GM19099 (cell line): ENCODE data around the gene ZNF516.

Source experiments
- POLR2A ChIP-seq: IDR thresholded peaks from 3 replicates; pipeline ENCODE4 v1.6.1; 2011; ENCODE audit warnings: low read depth; ENCODE audit not compliant: insufficient read length; ENCODE audit errors: extremely low read depth

ZNF516 gene

DNA sequence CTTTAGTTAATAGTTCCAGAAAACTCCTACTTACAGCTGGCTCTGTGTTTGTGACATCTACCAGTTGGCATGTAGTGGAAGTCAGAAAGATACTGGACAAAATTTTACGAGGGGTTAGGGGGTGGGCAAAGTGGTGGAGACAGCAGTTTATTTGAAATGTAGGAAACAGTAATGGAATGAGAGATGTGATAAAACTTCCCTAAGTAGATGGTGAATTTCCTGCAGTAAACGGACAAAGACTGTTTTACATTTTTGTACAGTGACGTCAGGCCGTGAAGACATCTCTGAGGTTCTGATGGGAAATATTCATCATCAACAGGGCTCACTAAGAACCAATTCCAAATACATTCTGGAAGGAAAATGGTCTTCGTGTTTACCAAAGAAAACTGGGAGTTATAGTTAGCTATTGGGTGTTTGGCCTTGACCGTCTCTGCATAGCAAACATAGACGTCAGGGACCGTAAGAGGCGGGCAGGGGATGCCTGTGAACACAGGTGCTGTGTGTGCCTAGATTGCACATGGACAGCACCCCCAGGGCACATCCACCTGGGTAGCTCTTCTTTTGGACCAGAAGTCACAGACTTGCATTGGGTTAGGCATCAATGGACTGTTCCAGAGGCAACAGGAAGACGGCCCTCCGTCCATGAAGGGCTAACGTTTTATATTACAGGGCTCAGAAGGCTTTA, 131.5 kb downstream of the ZNF516 start:
- TF ChIP-seq POLR2A, result no peak

DNA sequence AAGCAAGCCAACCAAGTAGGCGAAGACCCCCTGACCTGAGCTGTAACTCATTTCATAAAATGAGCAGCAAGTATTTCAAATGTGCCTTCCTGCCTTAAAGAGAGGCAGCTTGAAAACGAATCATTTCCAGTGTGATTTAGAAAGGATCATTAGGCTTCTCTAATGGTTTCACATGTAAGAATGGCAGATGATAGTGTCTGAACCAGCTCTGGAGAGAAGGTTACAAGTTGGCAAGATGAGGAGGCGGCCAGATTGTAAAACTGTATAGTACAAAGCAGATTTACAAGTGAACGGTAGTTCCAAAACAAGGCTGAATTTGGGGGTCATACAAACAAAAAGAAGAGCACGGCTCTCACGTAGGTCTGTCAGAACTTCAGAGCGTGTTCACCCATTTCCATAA, 132.4 kb downstream of the ZNF516 start:
- no peak for TF ChIP-seq POLR2A

DNA sequence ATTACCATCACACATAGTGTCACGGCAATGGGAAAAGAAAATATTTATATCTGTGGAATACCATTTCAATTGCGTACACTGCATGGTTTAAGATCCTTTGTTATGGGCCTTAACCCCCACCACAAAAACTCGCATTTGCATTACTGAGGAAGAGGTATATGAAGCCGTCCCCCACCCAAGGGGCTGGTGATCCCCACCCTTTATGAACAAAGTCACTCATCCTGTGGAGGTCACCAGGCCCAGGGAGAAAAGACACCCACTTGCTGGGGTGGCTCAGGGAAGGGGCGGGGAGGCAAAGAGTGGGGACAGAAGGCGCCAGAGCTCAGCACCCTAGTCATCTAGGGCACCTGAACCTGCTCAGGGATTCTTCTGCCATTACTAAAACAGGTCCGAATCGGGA, 133.8 kb downstream of the ZNF516 start:
- no peak for TF ChIP-seq POLR2A

DNA sequence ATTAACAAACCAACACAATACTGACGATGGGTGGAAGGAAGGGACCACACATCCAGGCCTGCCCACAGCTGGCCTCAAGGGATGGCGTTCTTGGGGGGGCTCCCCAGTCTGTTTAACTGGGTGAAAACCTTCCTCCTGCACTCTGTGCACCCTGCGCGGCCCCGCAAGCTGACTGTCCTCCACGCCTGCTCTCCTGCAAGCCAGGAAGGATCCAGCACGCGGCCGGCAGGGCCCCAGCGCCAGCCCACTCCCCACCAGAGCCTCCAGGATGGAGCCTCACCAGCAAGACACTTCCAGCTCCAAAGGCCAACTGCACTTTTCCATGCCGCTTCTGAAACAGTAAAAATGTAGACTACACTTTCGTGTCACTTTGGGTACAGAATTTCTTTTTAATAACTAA, 135.1 kb downstream of the ZNF516 start:
- TF ChIP-seq POLR2A, result no peak

DNA sequence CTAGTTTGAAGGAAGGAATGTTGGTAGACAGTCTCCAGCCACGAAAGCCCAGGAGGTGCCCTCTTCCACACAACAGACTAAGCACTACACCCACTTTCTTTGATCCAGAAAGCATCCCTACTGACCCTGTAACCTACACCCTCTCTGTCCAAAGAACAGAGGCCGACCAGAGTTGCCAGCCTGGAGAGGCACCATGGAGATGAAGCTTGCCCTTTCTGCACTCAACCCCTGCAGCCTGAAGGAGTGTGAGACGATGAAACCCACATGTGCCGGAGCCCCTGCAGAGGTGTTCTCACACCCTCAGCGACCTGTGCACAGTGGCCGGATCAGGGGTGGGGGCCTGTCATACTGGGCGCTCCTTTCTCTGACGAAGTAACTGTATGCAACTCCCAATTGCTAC, 136.3 kb downstream of the ZNF516 start:
- TF ChIP-seq POLR2A, result no peak

DNA sequence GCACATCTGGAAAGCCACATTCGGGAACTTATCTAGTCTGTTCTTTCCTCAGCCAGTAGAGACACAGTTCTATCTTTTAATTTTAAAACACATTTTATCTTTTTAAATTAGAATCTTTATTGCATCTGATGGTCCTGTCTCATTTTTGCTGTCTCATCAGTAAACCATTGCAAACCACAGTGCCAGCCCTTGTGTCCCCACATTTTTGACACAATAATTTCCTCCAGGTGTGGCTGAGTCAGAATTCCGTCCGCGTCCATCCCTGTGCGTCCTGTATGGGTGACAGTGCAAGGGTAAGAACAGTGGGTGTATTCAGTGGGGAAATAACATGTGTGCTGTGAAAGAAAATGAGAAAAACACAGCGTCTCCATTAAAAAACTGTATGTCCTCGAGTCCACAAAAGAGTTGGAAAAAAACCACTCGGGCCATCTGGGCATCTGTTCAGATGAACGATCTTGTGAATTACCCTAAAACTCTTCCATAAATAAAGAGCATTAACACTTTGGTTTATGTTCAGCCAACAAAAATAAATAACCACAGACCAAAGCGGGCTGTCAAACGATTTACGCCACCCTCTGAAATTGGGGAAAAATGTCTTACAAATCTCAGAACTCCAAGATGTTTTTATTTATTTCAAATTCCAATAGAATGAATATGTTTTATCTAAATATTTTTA, 137.3 kb downstream of the ZNF516 start:
- TF ChIP-seq POLR2A, result no peak

DNA sequence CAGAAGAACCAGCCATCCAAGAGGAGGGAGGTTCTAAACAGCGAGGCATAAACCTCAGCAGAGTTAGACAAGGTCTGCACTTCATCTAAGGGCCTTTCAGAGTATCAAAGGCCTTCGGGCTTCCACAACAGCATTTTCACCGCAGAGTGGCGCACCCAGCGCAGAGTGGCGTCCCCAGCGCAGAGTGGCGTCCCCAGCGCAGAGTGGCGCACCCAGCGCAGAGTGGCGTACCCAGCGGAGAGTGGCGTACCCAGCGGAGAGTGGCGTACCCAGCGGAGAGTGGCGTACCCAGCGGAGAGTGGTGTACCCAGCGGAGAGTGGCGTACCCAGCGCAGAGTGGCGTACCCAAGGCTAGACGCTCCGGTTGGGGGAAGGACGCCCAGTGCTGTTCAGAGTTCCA, 137.9 kb downstream of the ZNF516 start:
- no peak for TF ChIP-seq POLR2A

DNA sequence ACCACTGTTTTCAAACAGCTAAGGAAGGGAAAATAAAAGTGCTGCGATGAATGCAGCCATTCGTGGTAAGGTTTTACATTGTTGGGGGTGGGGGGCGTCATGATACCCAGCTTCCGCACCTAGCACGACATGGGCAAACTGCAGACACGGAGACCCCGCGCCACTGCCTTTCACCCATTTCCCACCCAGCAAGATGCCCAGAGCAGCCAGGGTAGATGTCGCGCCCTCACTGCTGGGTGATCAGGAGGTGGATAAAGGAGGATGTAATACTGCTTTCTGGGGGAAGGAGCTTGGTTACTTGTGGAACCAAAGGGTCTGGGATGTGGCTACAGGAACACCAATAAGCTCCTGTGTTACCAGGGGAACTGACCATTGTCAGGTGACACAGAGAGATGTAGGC, 138.4 kb downstream of the ZNF516 start:
- no peak for TF ChIP-seq POLR2A

DNA sequence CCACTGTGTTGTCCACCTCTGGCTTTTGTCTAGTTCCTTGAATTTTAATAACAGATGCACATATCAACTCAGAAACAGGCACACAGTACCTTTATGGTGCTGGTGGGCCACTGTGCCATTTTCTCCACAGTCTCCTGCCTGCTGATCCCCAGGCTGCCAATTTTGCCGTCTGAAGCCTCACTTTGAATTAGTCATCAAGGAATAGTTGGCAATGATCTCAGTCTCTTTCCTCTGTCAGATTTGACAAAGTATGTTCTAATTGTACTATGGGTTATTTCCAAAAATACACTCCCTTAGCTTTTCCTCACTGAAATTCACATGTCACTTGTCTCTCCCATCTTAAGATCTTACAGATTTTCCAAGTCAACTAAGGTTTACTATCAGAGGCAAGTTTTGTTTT, 140.7 kb downstream of the ZNF516 start:
- no peak for TF ChIP-seq POLR2A

DNA sequence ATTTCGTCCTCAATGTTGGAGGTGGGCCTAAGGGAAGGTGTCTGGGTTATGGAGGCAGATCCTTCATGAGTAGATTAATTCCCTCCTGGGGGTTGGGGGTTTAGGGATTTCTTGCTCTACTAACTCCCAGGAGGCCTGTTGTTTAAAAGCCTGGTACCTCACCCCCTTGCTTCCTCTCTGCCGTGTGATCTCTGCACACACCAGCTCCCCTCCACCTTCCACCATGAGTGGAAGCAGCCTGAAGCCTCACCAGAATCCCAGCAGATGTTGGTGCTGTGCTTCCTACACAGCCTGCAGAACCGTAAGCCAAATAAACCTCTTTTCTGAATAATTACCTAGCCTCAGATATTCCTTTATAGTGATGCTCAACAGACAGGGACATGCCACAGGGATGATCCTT, 141.5 kb downstream of the ZNF516 start:
- no peak for TF ChIP-seq POLR2A

DNA sequence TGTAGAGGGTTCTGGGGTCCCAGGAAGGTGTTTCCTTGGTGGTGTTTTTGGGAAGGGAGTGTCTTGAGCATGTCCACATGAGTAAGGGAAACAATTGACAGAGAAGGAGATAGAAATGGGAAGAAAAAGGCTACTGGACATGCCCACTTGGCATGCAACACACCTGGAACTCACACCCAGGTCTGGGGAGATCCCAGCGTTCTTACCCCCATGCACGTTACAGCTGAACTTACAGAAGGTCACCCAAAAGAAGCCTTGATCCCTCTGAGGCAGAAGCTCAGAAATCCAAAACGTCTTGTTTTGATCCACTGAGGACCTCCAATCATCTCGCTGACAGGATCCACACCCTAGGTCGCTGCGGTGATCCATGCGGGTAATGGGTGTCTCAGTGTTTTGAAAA, 142.0 kb downstream of the ZNF516 start:
- no peak for TF ChIP-seq POLR2A

DNA sequence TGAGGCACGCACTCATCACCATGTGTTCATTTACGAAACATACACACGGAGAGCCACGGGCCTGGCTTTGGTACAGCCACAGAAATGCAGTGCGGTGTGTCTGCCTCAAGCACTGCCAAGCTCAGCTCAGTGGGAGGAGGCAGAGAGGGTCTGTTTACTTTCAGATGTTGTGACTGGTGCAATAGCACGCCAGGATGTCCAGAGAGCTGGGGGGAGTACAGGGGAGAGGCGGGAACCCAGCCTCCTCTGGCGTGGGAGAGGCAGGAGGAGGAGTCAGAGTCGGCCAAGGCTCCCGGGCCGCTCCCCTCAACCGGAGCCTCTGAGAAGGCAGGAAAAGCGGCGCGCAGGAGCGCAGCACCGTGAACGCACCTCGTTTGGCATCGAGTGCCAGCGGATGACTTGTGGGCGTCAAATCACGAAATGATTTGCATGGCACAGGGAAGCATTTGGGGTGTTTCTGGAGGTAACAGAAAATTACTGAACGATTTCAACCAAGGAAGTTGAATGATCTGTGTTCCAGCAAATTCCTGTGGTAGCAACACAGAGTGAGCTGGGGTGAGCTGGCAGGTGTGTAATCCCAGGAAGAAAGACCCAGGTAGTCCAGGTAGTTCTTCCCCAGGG, 143.0 kb downstream of the ZNF516 start:
- no peak for TF ChIP-seq POLR2A

DNA sequence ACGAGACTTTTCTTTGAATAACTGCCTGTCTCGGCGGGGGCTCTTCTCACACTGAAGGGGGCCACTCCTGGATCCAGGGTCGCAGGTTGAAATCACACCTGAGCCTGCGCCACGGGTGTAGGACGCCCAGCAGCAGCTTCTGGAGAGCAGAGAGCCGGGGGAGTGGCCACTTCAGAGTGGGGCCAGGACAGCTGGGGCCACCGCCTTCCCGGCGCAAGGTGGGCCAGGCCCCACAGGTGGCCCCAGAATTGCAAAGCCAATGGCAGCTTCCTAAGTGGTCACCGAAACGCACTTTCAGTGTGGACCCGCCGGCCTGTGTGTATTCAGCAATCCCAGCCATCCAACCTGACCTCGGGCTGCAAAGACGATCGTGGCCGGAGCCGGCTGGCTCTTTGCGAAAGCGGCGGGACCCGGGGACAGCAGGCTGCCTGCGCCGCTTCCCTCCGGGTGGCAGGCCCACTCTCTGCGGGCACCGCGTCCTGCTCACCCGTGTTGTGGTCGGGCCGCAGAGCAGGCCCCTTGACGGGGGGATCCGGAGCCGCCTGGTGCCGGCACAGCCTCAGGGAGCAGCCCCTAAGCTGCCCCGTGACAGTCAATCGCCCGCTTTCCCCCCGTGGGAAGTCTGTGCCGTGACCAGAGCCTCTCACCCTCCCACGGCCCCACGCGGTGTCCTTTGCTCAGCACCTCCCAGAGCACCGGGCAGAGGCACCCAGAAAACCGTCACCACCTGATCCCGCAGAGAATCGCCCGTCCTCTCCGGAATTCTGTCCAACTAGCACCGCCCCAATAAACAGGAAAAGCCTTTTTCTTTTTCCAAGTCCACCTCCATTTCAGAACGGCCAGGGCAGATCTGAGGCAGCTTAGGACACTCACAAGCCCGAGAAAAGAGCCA, 144.7 kb downstream of the ZNF516 start:
- TF ChIP-seq POLR2A, result no peak

DNA sequence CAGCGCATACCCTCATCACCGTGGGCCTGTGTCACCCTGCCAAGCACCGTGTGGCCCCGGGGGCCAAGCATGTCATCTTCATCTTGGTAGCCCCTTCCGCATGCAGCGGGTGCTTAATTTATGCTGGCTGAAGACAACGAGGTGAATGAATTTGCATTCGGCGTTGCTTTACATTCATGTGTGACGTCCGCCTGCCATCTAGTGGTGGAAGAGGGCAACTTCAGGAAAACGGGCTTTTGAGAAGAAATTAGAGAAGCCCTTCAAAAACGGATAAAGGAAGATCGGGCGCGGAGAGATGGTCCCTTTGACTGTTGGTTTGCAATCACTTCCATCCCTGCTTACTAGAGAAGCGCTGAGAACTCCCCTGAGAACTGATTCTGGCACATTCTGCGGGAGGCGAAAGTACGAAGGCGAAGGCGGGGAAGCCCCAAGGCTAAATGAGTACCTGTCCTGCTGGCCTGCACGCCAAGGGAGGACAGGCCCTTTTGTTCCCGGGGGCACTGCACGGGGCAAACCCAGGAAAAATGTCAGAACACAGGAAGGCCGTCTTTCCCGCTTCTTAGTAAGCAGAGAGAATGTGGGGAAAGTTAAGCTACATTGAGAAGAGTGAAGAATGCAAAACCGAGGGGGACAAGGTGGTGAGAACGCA, 145.9 kb downstream of the ZNF516 start:
- TF ChIP-seq POLR2A, result no peak

DNA sequence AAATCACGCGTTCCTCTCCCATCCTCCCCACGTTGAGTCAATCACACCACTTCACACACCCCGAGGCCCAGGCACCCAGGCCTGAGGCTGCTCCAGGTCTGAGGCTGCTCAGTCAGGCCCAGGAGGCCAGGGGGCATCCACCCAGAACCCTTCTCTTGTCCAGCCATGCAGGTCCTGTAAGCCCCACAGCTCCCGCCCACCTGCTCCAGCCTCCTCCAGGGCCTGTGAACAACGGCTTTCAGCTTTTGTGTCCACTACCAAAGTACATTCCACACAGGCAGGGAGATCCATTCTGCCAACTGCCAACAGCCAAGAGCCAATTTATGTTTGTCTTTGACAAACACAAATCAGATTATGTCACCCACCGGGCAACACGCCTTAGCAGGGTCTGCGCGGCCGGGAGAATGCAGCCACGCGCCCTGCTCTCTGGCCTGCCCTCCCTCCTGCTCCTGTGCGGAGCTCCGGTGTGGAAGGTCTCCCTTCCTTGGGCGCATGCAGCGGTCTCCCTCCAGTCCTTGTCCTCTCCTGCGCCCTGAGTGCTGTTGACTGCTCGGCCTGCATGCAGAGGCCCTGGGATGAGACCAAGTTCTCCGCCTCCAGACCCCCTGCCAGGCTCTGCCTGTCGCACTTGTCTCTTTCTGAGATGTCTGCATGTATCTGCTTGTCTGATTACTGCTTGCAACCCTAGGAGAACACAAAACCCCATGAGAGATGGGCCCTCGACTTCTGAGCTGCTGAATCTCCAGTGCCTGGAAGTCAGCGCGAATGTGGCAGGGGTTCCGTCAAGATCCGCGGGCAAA, 146.6 kb downstream of the ZNF516 start:
- TF ChIP-seq POLR2A, result no peak

DNA sequence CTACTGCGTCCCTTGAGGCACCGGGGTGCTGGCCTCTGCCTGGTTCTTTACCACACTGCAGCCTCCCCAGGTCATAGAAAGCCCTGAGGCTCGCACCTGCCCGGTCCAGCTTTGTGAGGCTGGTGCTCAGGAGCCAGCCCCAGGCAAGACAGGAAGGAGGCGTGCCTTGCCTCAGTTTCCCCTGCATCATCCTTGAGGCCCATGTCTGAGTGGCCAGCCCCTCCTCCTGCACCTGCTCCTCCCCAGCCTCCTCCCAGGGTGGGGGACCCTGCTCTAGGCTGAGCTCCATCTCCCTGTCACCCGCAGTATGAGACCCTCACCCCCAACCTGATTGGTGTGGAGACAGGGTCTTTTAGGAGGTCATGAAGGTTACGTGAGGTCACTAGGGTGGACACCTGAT, 147.7 kb downstream of the ZNF516 start:
- TF ChIP-seq POLR2A, result no peak
